Measurements from ENCODE around the gene PDE10A.

The PDE10A gene

GRCh38 chr6:165586706-165587105 lies 76.3 kb downstream of the PDE10A start:
- H3K79me1 ChIP-seq (replicated peaks; ENCODE audit: low read length, poor library complexity, severe bottlenecking), result peaks cover 24% of the 10 kb centered on the region
- no peaks in the 10 kb centered on the region for H3K9me3 ChIP-seq (ENCODE audit: control insufficient read depth, low read length)
- WGBS, result 95% methylated on average over 1 of the region's 3 CpGs
- H2BK5ac ChIP-seq (ENCODE audit: low read depth, low read length, poor library complexity, severe bottlenecking), result no peak overlapping the region
- H2BK120ac ChIP-seq (ENCODE audit: low read depth, low read length), result no peak overlapping the region
- H3K4me1 ChIP-seq (ENCODE audit: control insufficient read depth, insufficient read depth, low read depth, low read length), result no peaks in the 10 kb centered on the region
- H2AFZ ChIP-seq (ENCODE audit: low read depth, low read length), result no peak overlapping the region
- H3K4me2 ChIP-seq (ENCODE audit: low read length, poor library complexity, severe bottlenecking), result no peak overlapping the region
- no peak overlapping the region for H2BK15ac ChIP-seq (ENCODE audit: low read depth, poor library complexity, severe bottlenecking)
- no peak overlapping the region for H3K4me3 ChIP-seq (ENCODE audit: insufficient read depth in 1 of 2, low read depth in 1 of 2, low read length in 2 of 2)
- H2AK5ac ChIP-seq (ENCODE audit: low read length, severe bottlenecking), result no peak overlapping the region
- H3K9ac ChIP-seq (ENCODE audit: low read length), result no peak overlapping the region
- no peak overlapping the region for H4K8ac ChIP-seq (ENCODE audit: low read length)
- no peak overlapping the region for H3K27ac ChIP-seq (ENCODE audit: low read length, poor library complexity, severe bottlenecking)
- no peak overlapping the region for H3K14ac ChIP-seq (ENCODE audit: low read length in 2 of 2)
- no peak overlapping the region for H3K23ac ChIP-seq (ENCODE audit: low read length in 2 of 2)
- no peak overlapping the region for H3K4ac ChIP-seq (ENCODE audit: low read depth in 1 of 2, low read length in 2 of 2)
- H2BK12ac ChIP-seq (ENCODE audit: low read length in 2 of 2), result no peak overlapping the region
- H3K18ac ChIP-seq (ENCODE audit: low read depth in 1 of 2, low read length in 2 of 2), result no peak overlapping the region
- no peaks in the 10 kb centered on the region for H3K36me3 ChIP-seq (ENCODE audit: control insufficient read depth in 1 of 2, insufficient read depth in 2 of 2, low read depth in 1 of 2, low read length in 2 of 2)
- H4K91ac ChIP-seq (ENCODE audit: low read length), result no peak overlapping the region
- no peak for DNase-seq
- no peaks in the 10 kb centered on the region for H3K27me3 ChIP-seq (ENCODE audit: control insufficient read depth in 1 of 2, insufficient read depth in 1 of 2, low read length in 2 of 2)

- H3K4ac ChIP-seq (ENCODE audit: low read depth in 1 of 2, low read length in 2 of 2), result no peak overlapping the region
Measured at GRCh38 chr6:165585060-165585459, 78.0 kb downstream of the PDE10A start.

DNA sequence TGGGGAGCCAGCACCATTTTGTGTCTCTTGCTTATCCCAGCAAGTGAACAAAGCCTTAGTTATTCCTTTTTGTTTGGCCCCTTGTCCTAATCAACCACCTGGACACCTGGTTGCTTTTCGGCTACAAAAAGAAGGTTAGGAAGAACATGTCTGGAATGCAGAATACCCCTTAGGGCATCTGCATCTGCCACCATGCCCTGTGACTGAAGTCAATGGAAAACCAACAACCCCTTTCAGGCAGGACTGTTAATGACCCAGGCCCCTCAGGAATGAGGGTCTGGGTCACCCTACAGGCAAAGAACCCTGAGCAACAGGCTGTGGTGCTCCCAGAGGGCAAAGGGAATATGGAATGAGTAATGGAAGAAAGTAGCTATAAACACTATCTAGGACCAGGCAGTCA lies 78.5 kb downstream of the PDE10A start:
- no peaks in the 10 kb centered on the region for H3K36me3 ChIP-seq (ENCODE audit: control insufficient read depth in 1 of 2, insufficient read depth in 2 of 2, low read depth in 1 of 2, low read length in 2 of 2)
- H3K4me1 ChIP-seq (ENCODE audit: control insufficient read depth, insufficient read depth, low read depth, low read length), result no peaks in the 10 kb centered on the region
- WGBS, result 94% methylated on average over 1 of the region's 1 CpG
- DNase-seq, result no peak
- no peak overlapping the region for H2AFZ ChIP-seq (ENCODE audit: low read depth, low read length)
- no peaks in the 10 kb centered on the region for H3K27me3 ChIP-seq (ENCODE audit: control insufficient read depth in 1 of 2, insufficient read depth in 1 of 2, low read length in 2 of 2)
- H3K4me3 ChIP-seq (ENCODE audit: insufficient read depth in 1 of 2, low read depth in 1 of 2, low read length in 2 of 2), result no peak overlapping the region
- no peak overlapping the region for H3K14ac ChIP-seq (ENCODE audit: low read length in 2 of 2)
- H2BK15ac ChIP-seq (ENCODE audit: low read depth, poor library complexity, severe bottlenecking), result no peak overlapping the region
- no peak overlapping the region for H3K18ac ChIP-seq (ENCODE audit: low read depth in 1 of 2, low read length in 2 of 2)
- no peak overlapping the region for H3K4me2 ChIP-seq (ENCODE audit: low read length, poor library complexity, severe bottlenecking)
- H4K91ac ChIP-seq (ENCODE audit: low read length), result no peak overlapping the region
- H3K9me3 ChIP-seq (ENCODE audit: control insufficient read depth, low read length), result no peaks in the 10 kb centered on the region
- H3K4ac ChIP-seq (ENCODE audit: low read depth in 1 of 2, low read length in 2 of 2), result no peak overlapping the region
- H3K23ac ChIP-seq (ENCODE audit: low read length in 2 of 2), result no peak overlapping the region
- no peak overlapping the region for H3K27ac ChIP-seq (ENCODE audit: low read length, poor library complexity, severe bottlenecking)
- peaks cover 20% of the 10 kb centered on the region for H3K79me1 ChIP-seq (replicated peaks; ENCODE audit: low read length, poor library complexity, severe bottlenecking)
- H2BK120ac ChIP-seq (ENCODE audit: low read depth, low read length), result no peak overlapping the region
- no peak overlapping the region for H2BK5ac ChIP-seq (ENCODE audit: low read depth, low read length, poor library complexity, severe bottlenecking)
- H2AK5ac ChIP-seq (ENCODE audit: low read length, severe bottlenecking), result no peak overlapping the region
- H3K9ac ChIP-seq (ENCODE audit: low read length), result no peak overlapping the region
- H4K8ac ChIP-seq (ENCODE audit: low read length), result no peak overlapping the region
- H2BK12ac ChIP-seq (ENCODE audit: low read length in 2 of 2), result no peak overlapping the region

More at GRCh38 chr6:165585060-165585459, 78.0 kb downstream of the PDE10A start:
- Histone ChIP-seq H3K4me1 (ENCODE audit: control insufficient read depth, insufficient read depth, low read depth, low read length) (no peaks in the 10 kb centered on the region), H3K23ac (ENCODE audit: low read length in 2 of 2) (no peak overlapping the region), H2BK120ac (ENCODE audit: low read depth, low read length) (no peak overlapping the region), H2AK5ac (ENCODE audit: low read length, severe bottlenecking) (no peak overlapping the region), H3K27me3 (ENCODE audit: control insufficient read depth in 1 of 2, insufficient read depth in 1 of 2, low read length in 2 of 2) (no peaks in the 10 kb centered on the region), H2BK15ac (ENCODE audit: low read depth, poor library complexity, severe bottlenecking) (no peak overlapping the region), H3K9ac (ENCODE audit: low read length) (no peak overlapping the region), H3K4me3 (ENCODE audit: insufficient read depth in 1 of 2, low read depth in 1 of 2, low read length in 2 of 2) (no peak overlapping the region), H3K4me2 (ENCODE audit: low read length, poor library complexity, severe bottlenecking) (no peak overlapping the region), H2AFZ (ENCODE audit: low read depth, low read length) (no peak overlapping the region), H3K9me3 (ENCODE audit: control insufficient read depth, low read length) (no peaks in the 10 kb centered on the region), H4K91ac (ENCODE audit: low read length) (no peak overlapping the region), H2BK12ac (ENCODE audit: low read length in 2 of 2) (no peak overlapping the region), H2BK5ac (ENCODE audit: low read depth, low read length, poor library complexity, severe bottlenecking) (no peak overlapping the region), H3K27ac (ENCODE audit: low read length, poor library complexity, severe bottlenecking) (no peak overlapping the region), H3K18ac (ENCODE audit: low read depth in 1 of 2, low read length in 2 of 2) (no peak overlapping the region), H3K14ac (ENCODE audit: low read length in 2 of 2) (no peak overlapping the region), H3K36me3 (ENCODE audit: control insufficient read depth in 1 of 2, insufficient read depth in 2 of 2, low read depth in 1 of 2, low read length in 2 of 2) (no peaks in the 10 kb centered on the region), H4K8ac (ENCODE audit: low read length) (no peak overlapping the region), H3K79me1 (replicated peaks; ENCODE audit: low read length, poor library complexity, severe bottlenecking) (peaks cover 18% of the 10 kb centered on the region)
- no peak for DNase-seq

DNA sequence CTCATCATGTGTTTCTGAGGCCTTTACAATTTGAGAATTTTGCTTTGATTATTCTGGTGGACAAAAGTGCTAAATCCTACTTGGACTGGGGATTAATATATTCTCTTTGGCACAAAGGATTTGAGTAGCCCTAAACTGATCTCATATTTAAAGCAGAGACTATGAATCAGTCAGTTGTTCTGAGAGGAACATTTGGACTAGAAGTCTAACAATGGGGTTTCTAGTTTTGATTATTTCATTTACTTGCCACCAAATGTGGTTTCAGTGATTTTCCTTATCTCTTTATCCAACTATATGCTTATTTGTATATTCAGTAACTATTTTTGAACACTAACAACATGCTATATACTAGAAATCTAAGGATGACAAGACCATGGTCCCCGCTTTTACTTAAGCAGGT lies 81.4 kb downstream of the PDE10A start:
- WGBS, result no CpG with 5 or more reads among the region's 1 CpG

More for the DNA sequence above, 81.4 kb downstream of the PDE10A start:
- H3K27ac ChIP-seq (ENCODE audit: low read length, poor library complexity, severe bottlenecking), result no peak overlapping the region
- H2AK5ac ChIP-seq (ENCODE audit: low read length, severe bottlenecking), result no peak overlapping the region
- H3K36me3 ChIP-seq (ENCODE audit: control insufficient read depth in 1 of 2, insufficient read depth in 2 of 2, low read depth in 1 of 2, low read length in 2 of 2), result no peaks in the 10 kb centered on the region
- H2BK15ac ChIP-seq (ENCODE audit: low read depth, poor library complexity, severe bottlenecking), result no peak overlapping the region
- no peaks in the 10 kb centered on the region for H3K9me3 ChIP-seq (ENCODE audit: control insufficient read depth, low read length)
- H3K14ac ChIP-seq (ENCODE audit: low read length in 2 of 2), result no peak overlapping the region
- H3K4me1 ChIP-seq (ENCODE audit: control insufficient read depth, insufficient read depth, low read depth, low read length), result peaks cover 2% of the 10 kb centered on the region
- no peak overlapping the region for H3K18ac ChIP-seq (ENCODE audit: low read depth in 1 of 2, low read length in 2 of 2)
- H4K8ac ChIP-seq (ENCODE audit: low read length), result no peak overlapping the region
- no peak overlapping the region for H2BK5ac ChIP-seq (ENCODE audit: low read depth, low read length, poor library complexity, severe bottlenecking)
- no peak overlapping the region for H2BK120ac ChIP-seq (ENCODE audit: low read depth, low read length)
- H3K4me3 ChIP-seq (ENCODE audit: insufficient read depth in 1 of 2, low read depth in 1 of 2, low read length in 2 of 2), result no peak overlapping the region
- no peak overlapping the region for H3K4ac ChIP-seq (ENCODE audit: low read depth in 1 of 2, low read length in 2 of 2)
- no peak overlapping the region for H2AFZ ChIP-seq (ENCODE audit: low read depth, low read length)
- H4K91ac ChIP-seq (ENCODE audit: low read length), result no peak overlapping the region
- H3K27me3 ChIP-seq (ENCODE audit: control insufficient read depth in 1 of 2, insufficient read depth in 1 of 2, low read length in 2 of 2), result no peaks in the 10 kb centered on the region
- no peak overlapping the region for H2BK12ac ChIP-seq (ENCODE audit: low read length in 2 of 2)
- no peak overlapping the region for H3K4me2 ChIP-seq (ENCODE audit: low read length, poor library complexity, severe bottlenecking)
- no peak overlapping the region for H3K9ac ChIP-seq (ENCODE audit: low read length)
- H3K79me1 ChIP-seq (replicated peaks; ENCODE audit: low read length, poor library complexity, severe bottlenecking), result peaks cover 27% of the 10 kb centered on the region
- H3K23ac ChIP-seq (ENCODE audit: low read length in 2 of 2), result no peak overlapping the region
- no peak for DNase-seq
